GM12878 (cell line): ENCODE measurements around the gene SHLD3. TPM values are rescaled to one million over a fixed set of nuclear protein-coding genes. Genes with fewer than 3 reads are reported as not detected.

Experiments
- ATAC-seq: fragments of 200-7000 bp; cut with Tn5 transposase; 3 replicates; pipeline ENCODE4 v1.9.1; 2020; ENCODE audit warnings: mild to moderate bottlenecking, moderate library complexity
- BruUV-seq: library from RNA; stranded (reverse); fragments of 400-500 nt; replicated peaks from 2 replicates; lab custom pipeline; 2021; lab: Mats Ljungman, UMichigan
- CTCF ChIA-PET: fragments of 300-600 bp; sonication (Branson Sonifier 250); formaldehyde crosslinking; extraction: SDS; loops from one replicate; lab custom pipeline; 2021; ENCODE audit warnings: inconsistent platforms; lab: Yijun Ruan, JAX
- POLR2A ChIA-PET: fragments of 350-600 bp; formaldehyde crosslinking; extraction: SDS; loops from one replicate; lab custom pipeline; 2021; ENCODE audit warnings: inconsistent platforms; lab: Charles Lee
- RAD21 ChIA-PET: fragments of 300-600 bp; sonication (Branson Sonifier 250); formaldehyde crosslinking; loops from one replicate; lab custom pipeline; 2023; ENCODE audit warnings: antibody characterized with exemption; ENCODE audit not compliant: unreplicated experiment; lab: Charles Lee
- SMC1A ChIA-PET: fragments of 300-600 bp; sonication (Branson Sonifier 250); formaldehyde crosslinking; loops from one replicate; lab custom pipeline; 2023; ENCODE audit not compliant: unreplicated experiment, uncharacterized antibody; lab: Charles Lee
- DNase-seq: peaks from one replicate; pipeline ENCODE4 v3.0.0-alpha.2; 2011; ENCODE audit warnings: low read depth, low spot score
- FAIRE-seq: peaks from 3 replicates; lab custom pipeline; 2011; peaks lifted over from hg19 to GRCh38; lab: Jason Lieb, UNC
- H2AFZ ChIP-seq: 2 replicates; pipeline ENCODE4 v1.6.0; 2011; ENCODE audit warnings: low read depth, low read length, control low read depth; ENCODE audit not compliant: control insufficient read depth
- H3K27ac ChIP-seq: 2 replicates; pipeline ENCODE4 v1.5.1; 2011; ENCODE audit warnings: control low read depth; ENCODE audit not compliant: control insufficient read depth, insufficient read depth
- H3K27me3 ChIP-seq, 2 experiments: replicated peaks in 1 of 2; 2 replicates each; pipeline versions ENCODE4 v1.6.0 to v1.6.1; 2011; ENCODE audit warnings: low read length in 1 of 2; ENCODE audit not compliant: control insufficient read depth in 2 of 2, insufficient read depth in 2 of 2
- H3K36me3 ChIP-seq, 2 experiments: 2 replicates each; pipeline ENCODE4 v1.5.1; 2011; ENCODE audit warnings: low read length in 1 of 2; ENCODE audit not compliant: control insufficient read depth in 2 of 2, insufficient read depth in 2 of 2
- H3K4me1 ChIP-seq: 2 replicates; pipeline ENCODE4 v1.6.1; 2011; ENCODE audit warnings: mild to moderate bottlenecking, low read length, moderate library complexity, mixed read lengths; ENCODE audit not compliant: control insufficient read depth, insufficient read depth
- H3K4me2 ChIP-seq: 2 replicates; pipeline ENCODE4 v1.6.0; 2011; ENCODE audit warnings: control low read depth; ENCODE audit not compliant: control insufficient read depth, insufficient read depth
- H3K4me3 ChIP-seq: fragments of 200-600 bp; sonication (generic); 2 replicates; pipeline ENCODE4 v1.5.1; 2016
- H3K79me2 ChIP-seq: 2 replicates; pipeline ENCODE4 v1.6.0; 2011; ENCODE audit warnings: low read length; ENCODE audit not compliant: control insufficient read depth, insufficient read depth
- H3K9ac ChIP-seq: 2 replicates; pipeline ENCODE4 v1.8.0; 2011; ENCODE audit warnings: low read length, control low read depth, mixed read lengths; ENCODE audit not compliant: control insufficient read depth, insufficient read depth
- H3K9me3 ChIP-seq: replicated peaks from 3 replicates; pipeline ENCODE4 v1.5.1; 2011; ENCODE audit warnings: mild to moderate bottlenecking, low read length; ENCODE audit not compliant: control insufficient read depth, insufficient read depth
- H4K20me1 ChIP-seq: 2 replicates; pipeline ENCODE4 v1.6.0; 2011; ENCODE audit not compliant: control insufficient read depth, insufficient read depth
- ATF3 ChIP-seq: IDR thresholded peaks from 2 replicates; pipeline ENCODE4 v1.6.1; 2011; ENCODE audit warnings: low read depth, mild to moderate bottlenecking, low read length, moderate library complexity, borderline replicate concordance; ENCODE audit errors: extremely low read depth
- ATF7 ChIP-seq: fragments of 450-650 bp; IDR thresholded peaks from 2 replicates; pipeline ENCODE4 v1.6.1; 2016; ENCODE audit warnings: low read depth, mild to moderate bottlenecking
- BCL3 ChIP-seq: IDR thresholded peaks from 2 replicates; pipeline ENCODE4 v1.6.1; 2011; ENCODE audit warnings: borderline replicate concordance, low read depth, mild to moderate bottlenecking, moderate library complexity, low read length; ENCODE audit not compliant: insufficient read depth, poor library complexity, severe bottlenecking
- BRCA1 ChIP-seq: IDR thresholded peaks from 2 replicates; pipeline ENCODE4 v1.6.1; 2011; ENCODE audit warnings: low read depth, low read length, improper control_type of control experiment
- CBX5 ChIP-seq: sonication (generic); IDR thresholded peaks from 2 replicates; pipeline ENCODE4 v1.6.1; 2016; ENCODE audit warnings: low read depth, moderate library complexity, mild to moderate bottlenecking, inconsistent platforms
- CEBPB ChIP-seq, 2 experiments: fragments of 150-350 bp in 1 of 2; IDR thresholded peaks; 2 replicates each; pipeline ENCODE4 v1.6.1; 2012 to 2014; ENCODE audit warnings: low read depth in 2 of 2, low read length in 2 of 2, borderline replicate concordance in 1 of 2, inconsistent platforms in 1 of 2
- CHD1 ChIP-seq: IDR thresholded peaks from 2 replicates; pipeline ENCODE4 v1.6.1; 2012; ENCODE audit warnings: low read depth, low read length, improper control_type of control experiment
- FOS ChIP-seq: IDR thresholded peaks from 3 replicates; pipeline ENCODE4 v1.6.1; 2011; ENCODE audit warnings: borderline replicate concordance; ENCODE audit not compliant: insufficient read length; ENCODE audit errors: extremely low read depth
- NKRF ChIP-seq: fragments of 450-650 bp; conservative IDR thresholded peaks from 2 replicates; pipeline ENCODE4 v1.6.1; 2017; ENCODE audit warnings: mild to moderate bottlenecking, moderate library complexity
- PAX8 ChIP-seq: fragments of 450-650 bp; IDR thresholded peaks from 2 replicates; pipeline ENCODE4 v1.6.1; 2017; ENCODE audit warnings: mild to moderate bottlenecking, moderate library complexity
- PBX3 ChIP-seq: IDR thresholded peaks from 2 replicates; pipeline ENCODE4 v1.6.1; 2011; ENCODE audit warnings: mild to moderate bottlenecking, low read depth, low read length, moderate library complexity; ENCODE audit not compliant: insufficient replicate concordance
- POLR2AphosphoS5 ChIP-seq: IDR thresholded peaks from 2 replicates; pipeline ENCODE4 v1.6.1; 2011; ENCODE audit warnings: mild to moderate bottlenecking, low read length, inconsistent platforms
- POU2F2 ChIP-seq: IDR thresholded peaks from 3 replicates; pipeline ENCODE4 v1.6.1; 2011; ENCODE audit warnings: low read depth, mild to moderate bottlenecking, low read length, borderline replicate concordance
- RBBP5 ChIP-seq: fragments of 200-600 bp; sonication (generic); conservative IDR thresholded peaks from 2 replicates; pipeline ENCODE4 v1.6.1; 2016
- REST ChIP-seq: IDR thresholded peaks from 2 replicates; pipeline ENCODE4 v1.6.1; 2012; ENCODE audit warnings: mild to moderate bottlenecking, low read depth, low read length
- RFX5 ChIP-seq: IDR thresholded peaks from 2 replicates; pipeline ENCODE4 v1.6.1; 2011; ENCODE audit warnings: low read depth, low read length, improper control_type of control experiment
- WGBS: methylation state at CpG from one replicate; pipeline ENCODE4 v1.1.6; 2016; ENCODE audit warnings: low lambda C conversion rate; ENCODE audit not compliant: insufficient replicate concordance, insufficient coverage; ENCODE audit errors: missing lambda C conversion rate; 5-methylcytosine and 5-hydroxymethylcytosine counted together
- in situ Hi-C: fragments of 300-500 bp; cut with MboI; formaldehyde crosslinking; loops from 9 replicates; pipeline ENCODE4 v1.14.3; 2018; ENCODE audit warnings: mixed read lengths
- intact Hi-C: fragments of 100-400 bp; cut with micrococcal nuclease; formaldehyde crosslinking; loops from one replicate; pipeline ENCODE4 v1.14.2; 2022; ENCODE audit not compliant: unreplicated experiment
- polyA plus RNA-seq, 11 experiments: library from polyadenylated mRNA; depleted of rRNA in 4 of 11; unstranded in 6 of 11; stranded (reverse) in 5 of 11; fragments of >200 nt; fragmentation: Nextera tagmentation in 4 of 11; fragmentation: Illumina TruSeq in 1 of 11; extraction: Ambion mirVana in 4 of 11; extraction: Trizol in 1 of 11; gene quantifications; 1 replicate in 1 of 11; 2 replicates in 10 of 11; pipeline versions ENCODE4 v1.2.1 to v1.2.3, GENCODE V29; 2011 to 2016; ENCODE audit warnings: inconsistent platforms in 2 of 11, missing spikeins in 2 of 11, low read depth in 1 of 11
- total RNA-seq, 4 experiments: library from RNA; depleted of rRNA in 3 of 4; stranded (reverse); fragments of >200 nt in 3 of 4; fragmentation: Illumina TruSeq in 1 of 4; extraction: Trizol in 1 of 4; gene quantifications; 2 replicates each; pipeline versions ENCODE4 v1.2.1 to v1.2.3, GENCODE V29; 2013 to 2021

The SHLD3 gene
- total and polyA plus RNA-seq, 10 of the 15 experiments (the other 5 are each of a cell fraction or from before 2014, with no cell fraction given), result 3.1 to 9.2 (median 5.7) TPM

GRCh38 chr5:65640240-65640639 lies 15.4 kb downstream of the SHLD3 start:
- WGBS, result 99% methylated on average over 4 of the region's 4 CpGs
- ChIA-PET RAD21 (no interaction called here), SMC1A (no interaction called here), POLR2A (no interaction called here), CTCF (no interaction called here)
- no peaks in the 10 kb centered on the region for H3K4me1 ChIP-seq
- H3K9ac ChIP-seq, result no peak overlapping the region
- peaks cover 0 to 4% of the 10 kb centered on the region in 2 experiments; a peak in 2 of 4 replicates for H3K36me3 ChIP-seq
- DNase-seq, result no peak
- no peak for ATAC-seq
- no peak overlapping the region for H3K4me3 ChIP-seq
- intact Hi-C loops, result no loop called here
- no peaks in the 10 kb centered on the region for H3K79me2 ChIP-seq
- in situ Hi-C loops, result no loop called here
- no peak overlapping the region for H3K4me2 ChIP-seq
- no peaks in the 10 kb centered on the region for H3K27me3 ChIP-seq
- H3K9me3 ChIP-seq, result no peaks in the 10 kb centered on the region
- no peaks in the 10 kb centered on the region for H4K20me1 ChIP-seq
- no TSS peak for BruUV-seq
- no peak for TF ChIP-seq FOS
- no peak for TF ChIP-seq REST
- no peak for TF ChIP-seq BRCA1
- TF ChIP-seq PBX3, result no peak
- no peak for TF ChIP-seq RBBP5
- no peak for TF ChIP-seq CBX5
- no peak for TF ChIP-seq RFX5
- no peak for TF ChIP-seq NKRF
- no peak for TF ChIP-seq BCL3
- TF ChIP-seq PAX8, result no peak
- TF ChIP-seq CEBPB (IDR thresholded peaks at IDR 0.05; ENCODE audit: borderline replicate concordance in 1 of 2, low read depth in 2 of 2, low read length in 2 of 2), result no peak
- TF ChIP-seq ATF3, result no peak
- TF ChIP-seq CHD1, result no peak
- no peak for TF ChIP-seq ATF7
- TF ChIP-seq POU2F2, result no peak
- no peak for TF ChIP-seq POLR2AphosphoS5
- H2AFZ ChIP-seq, result no peak overlapping the region
- H3K27ac ChIP-seq, result no peak overlapping the region
- FAIRE-seq, result no peak
